HG02943 (cell line): ENCODE data around the gene SYDE2.
"Not testable (repeated sequence)": the region's sequence is repeated elsewhere in the genome, so short reads cannot be mapped to it uniquely, and the experiment has no call there.

Experiments used
- ATAC-seq: cut with Tn5 transposase; IDR thresholded peaks from one replicate; pipeline ENCODE4 v1.9.1; 2021; ENCODE audit warnings: mild to moderate bottlenecking, low read depth, moderate library complexity; ENCODE audit not compliant: unreplicated experiment

SYDE2 gene, protein sequence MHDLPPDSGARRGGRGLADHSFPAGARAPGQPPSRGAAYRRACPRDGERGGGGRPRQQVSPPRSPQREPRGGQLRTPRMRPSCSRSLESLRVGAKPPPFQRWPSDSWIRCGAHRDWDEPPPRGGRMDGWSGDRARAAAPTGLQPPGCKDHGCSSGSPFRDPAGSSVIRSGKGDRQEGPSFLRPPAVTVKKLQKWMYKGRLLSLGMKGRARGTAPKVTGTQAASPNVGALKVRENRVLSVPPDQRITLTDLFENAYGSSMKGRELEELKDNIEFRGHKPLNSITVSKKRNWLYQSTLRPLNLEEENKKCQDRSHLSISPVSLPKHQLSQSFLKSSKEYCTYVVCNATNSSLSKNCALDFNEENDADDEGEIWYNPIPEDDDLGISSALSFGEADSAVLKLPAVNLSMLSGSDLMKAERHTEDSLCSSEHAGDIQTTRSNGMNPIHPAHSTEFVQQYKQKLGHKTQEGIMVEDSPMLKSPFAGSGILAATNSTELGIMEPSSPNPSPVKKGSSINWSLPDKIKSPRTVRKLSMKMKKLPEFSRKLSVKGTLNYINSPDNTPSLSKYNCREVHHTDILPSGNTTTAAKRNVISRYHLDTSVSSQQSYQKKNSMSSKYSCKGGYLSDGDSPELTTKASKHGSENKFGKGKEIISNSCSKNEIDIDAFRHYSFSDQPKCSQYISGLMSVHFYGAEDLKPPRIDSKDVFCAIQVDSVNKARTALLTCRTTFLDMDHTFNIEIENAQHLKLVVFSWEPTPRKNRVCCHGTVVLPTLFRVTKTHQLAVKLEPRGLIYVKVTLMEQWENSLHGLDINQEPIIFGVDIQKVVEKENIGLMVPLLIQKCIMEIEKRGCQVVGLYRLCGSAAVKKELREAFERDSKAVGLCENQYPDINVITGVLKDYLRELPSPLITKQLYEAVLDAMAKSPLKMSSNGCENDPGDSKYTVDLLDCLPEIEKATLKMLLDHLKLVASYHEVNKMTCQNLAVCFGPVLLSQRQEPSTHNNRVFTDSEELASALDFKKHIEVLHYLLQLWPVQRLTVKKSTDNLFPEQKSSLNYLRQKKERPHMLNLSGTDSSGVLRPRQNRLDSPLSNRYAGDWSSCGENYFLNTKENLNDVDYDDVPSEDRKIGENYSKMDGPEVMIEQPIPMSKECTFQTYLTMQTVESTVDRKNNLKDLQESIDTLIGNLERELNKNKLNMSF

GRCh38 chr1:85200463-85201339 is at the start of gene SYDE2:
Gene SYDE2 (minus strand): TSS chr1:85201016. CDS start chr1:85200996, 20 bp downstream.
- ATAC-seq: peak; percentile 78

GRCh38 chr1:85249042-85249441 is 48.2 kb upstream of the SYDE2 start:
- ATAC-seq: not testable (repeated sequence)

DNA sequence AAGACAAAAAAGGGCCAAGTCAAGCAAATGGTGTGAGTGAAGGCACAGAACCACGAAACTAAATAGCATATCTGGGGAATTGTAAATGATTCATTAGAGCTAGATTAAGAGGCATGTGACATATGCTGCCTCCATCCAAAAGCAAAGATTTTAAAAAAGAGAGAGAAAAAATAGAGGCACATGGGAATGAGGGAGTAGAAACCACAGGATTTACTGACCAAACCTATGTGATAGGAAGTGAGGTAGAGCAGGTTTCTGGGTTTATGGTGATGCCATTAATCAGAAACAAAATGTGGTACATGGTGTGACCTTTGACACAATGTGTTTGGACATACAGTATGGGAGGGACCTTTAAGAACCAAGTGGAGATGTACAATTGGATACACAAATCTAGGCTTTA is 45.1 kb upstream of the SYDE2 start:
- ATAC-seq: no peak

DNA sequence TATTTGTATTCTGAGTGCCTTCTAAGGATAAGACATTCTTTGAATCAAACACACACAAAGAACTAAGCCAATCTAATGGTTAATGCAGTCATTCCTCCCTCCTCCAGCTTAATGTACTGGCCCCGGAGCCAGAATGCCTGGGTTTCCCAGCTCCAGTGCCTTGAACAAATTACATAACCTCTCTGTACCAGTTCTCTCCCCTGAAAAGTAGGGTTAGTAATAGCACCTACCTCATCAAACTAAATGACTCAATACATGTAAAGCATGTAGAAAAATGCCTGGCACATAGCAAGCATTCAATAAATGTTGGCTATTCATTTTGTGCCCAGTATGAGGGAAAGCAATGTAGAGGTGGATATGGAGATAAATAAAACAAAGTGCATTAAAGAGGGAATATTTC is 44.6 kb upstream of the SYDE2 start:
- ATAC-seq: no peak

DNA sequence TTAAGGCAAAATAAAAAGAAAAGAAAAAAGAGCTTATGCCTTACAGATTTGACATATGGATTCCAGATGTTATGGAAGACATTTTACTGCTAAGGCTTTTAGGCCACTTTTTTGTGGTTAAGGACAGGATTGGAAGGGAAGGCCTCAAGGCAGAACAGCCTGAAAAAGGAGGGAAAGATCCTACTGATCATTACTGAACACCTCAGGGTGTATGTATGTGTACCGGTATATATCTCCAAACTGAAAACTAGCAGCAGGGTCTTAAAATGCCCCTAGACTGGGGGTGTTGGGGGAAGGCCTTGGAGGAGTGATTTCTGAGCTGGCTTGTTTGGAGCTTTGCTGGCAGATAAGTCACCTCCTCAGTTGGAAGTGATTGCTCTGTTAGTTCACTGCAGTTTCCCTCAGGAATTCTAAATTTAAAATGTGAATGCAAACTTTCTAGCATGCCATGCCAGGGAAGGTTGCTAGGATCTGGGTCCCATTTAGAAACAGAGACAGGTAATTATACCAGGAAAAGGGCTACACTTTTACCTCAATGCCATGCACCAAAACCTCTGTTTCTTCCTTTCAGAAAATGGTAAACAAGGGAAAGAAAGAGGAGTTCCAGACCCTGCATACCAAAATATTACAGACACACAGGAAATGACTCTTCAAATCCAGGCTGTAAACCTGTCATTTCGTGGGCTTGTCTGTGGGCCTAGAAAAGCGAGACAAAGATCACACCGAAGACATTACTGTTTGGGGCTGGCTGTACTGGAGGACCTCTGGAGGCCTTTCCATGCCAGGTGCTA is 43.6 kb upstream of the SYDE2 start:
- no peak for ATAC-seq

DNA sequence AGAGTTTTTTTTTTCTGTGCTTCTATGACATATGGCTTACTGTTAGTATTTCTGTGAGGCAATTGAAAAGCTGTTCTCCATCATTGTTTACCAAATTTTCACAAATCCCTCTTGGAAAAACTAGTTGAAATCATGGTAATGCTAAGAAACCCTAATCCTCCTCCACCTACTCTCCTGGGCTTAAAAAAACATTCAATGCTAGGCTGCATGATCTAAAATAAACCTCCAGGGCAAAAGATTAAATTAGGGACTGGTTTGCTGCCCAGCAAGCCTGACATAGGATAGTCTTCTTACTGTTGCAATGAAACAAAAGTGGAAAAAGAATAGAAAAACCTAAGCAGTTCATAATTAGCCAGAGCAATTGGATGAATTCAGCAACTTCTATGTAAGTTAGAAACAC is 42.6 kb upstream of the SYDE2 start:
- no peak for ATAC-seq

DNA sequence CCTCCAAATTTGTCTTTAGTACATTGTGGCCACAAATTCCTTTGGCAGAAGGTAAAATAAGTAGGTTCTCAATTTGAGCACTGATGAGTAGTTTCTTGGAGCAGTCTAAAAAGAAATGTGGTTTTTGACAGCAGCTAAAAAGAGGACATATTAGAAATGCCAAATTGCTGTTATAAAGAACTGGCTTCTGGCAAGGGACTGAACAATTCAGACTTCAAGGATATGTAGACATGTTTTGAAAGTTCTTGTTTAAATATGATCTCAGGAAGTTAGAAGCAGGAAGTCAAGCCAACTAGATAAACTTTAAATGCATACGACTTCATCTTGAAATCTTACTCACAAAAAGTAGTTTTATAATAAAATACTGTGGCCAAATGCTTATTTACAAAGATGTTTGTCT is 39.8 kb upstream of the SYDE2 start:
- ATAC-seq: no peak

DNA sequence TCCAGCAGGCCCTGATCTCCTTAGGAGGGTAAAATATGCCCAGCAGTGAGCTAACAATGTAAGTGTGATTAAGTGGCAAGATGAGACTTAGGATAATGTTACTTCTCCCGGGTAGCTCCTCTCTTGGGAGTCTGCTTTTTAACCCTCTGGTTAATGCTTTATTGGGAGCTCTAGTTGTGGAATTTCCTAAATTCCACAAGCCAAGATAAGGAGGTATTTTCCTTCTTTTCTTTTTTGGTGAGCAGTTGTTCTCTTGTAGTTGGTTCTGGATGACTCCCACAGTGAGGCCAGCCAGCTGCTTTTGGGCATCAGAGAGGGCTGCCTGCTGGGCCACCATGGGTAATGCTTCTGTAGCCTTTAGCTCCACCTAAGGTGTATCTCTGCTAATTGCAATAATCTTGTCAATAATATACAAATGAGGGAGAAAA is 39.4 kb upstream of the SYDE2 start:
- ATAC-seq: no peak

GRCh38 chr1:85237613-85238012 is 36.8 kb upstream of the SYDE2 start:
- no peak for ATAC-seq

DNA sequence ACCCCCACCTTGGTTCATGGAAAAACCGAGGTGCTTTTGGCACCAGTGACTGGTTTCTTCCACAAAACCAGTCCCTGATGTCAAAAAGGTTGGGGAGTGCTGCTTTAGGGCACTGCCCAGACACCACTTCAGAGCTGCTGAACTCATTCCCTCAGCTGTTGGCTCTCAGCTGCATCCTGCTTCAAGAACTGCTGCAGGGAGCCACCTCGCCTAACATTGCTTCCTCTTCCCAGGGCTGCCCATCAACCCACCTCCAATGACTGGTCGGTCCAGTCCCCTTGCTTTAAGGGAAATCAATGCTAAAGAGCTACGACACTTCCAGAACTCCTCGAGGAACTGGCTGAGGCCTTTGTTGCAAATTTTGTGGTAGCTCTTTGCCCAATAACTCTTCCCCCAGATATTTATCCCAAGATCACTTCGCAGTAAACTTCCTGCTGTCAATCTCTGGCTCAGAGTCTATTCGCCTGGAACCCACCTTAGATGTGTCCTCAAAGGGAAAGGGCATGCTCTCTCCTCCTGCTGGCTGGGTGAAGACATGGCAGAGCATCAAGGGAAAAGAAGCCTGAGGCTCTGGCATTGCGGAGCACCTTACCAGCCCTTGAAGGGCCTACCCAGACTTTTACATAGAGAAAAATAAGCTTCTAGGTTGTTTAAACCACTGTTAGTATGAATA is 29.6 kb upstream of the SYDE2 start:
- no peak for ATAC-seq

- no peak for ATAC-seq
These were observed 28.8 kb upstream of the SYDE2 start for GRCh38 chr1:85229574-85230097.

DNA sequence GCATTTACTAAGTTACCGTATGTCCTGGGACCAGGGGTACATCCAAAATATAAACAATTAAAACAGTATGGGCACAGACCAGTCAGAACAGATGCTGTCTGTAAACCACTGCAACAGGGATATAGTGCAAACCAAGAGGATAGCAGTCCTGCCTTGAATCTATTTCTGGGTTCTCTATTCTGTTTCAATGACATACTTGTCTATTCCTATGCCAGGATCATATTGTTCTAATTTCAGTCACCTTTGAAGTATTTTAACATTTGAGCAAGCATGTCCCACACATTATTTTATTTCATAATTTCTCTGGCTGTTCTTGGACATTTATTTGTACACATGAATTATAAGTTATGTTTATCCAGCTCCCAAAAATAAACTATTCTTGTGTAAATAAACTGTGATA is 28.2 kb upstream of the SYDE2 start:
- no peak for ATAC-seq

- ATAC-seq: no peak
These were observed 25.0 kb upstream of the SYDE2 start for GRCh38 chr1:85225624-85226380.

DNA sequence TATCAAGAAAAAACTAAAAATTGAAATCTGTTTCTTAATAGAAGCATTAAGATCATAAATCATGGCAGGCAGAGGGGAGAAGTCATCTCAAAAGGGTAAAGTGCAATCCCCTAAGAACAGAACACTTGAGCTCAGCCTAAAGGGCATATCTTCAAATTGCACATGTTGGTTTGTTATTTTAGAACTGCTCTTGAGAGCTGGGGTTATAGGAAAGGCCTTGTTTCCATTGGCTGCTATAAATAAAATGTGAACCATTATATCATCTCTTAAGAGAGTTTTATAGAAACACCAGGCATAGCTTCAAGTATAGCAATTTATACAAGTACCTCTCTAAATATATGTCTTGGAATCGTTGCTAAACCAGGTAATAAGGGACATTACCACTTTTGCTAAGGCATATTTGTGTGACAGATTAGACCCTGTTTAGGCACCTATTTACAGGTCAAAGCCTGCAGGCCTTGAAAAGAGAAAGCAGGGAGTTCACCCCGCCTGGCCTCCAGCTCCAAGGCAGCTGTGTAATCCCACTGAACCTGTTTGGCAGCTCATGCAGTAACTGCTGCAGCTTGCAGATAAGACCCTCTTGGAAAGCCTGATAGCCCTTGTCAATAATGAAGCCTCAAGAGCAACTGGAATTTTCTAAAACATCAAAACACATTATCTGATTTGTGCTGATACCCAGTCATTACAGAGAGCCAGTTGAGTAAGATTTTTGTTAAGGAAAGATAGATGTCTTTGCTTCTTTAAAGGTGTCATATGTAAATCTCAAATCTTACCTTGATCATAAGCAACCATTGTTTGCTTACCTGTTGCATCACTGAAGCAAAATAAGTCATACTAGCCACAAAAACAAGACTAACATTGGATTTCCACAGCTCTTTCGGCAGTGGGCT is 24.2 kb upstream of the SYDE2 start:
- no peak for ATAC-seq

GRCh38 chr1:85224295-85224694 is 23.5 kb upstream of the SYDE2 start:
- no peak for ATAC-seq

GRCh38 chr1:85223334-85223733 is 22.5 kb upstream of the SYDE2 start:
- ATAC-seq: no peak

- no peak for ATAC-seq
These were observed 20.0 kb upstream of the SYDE2 start for GRCh38 chr1:85220756-85221201.
